Thymus (tissue), 14 donors: ENCODE measurements around the gene KCNT1. TPM values are rescaled to one million over a fixed set of nuclear protein-coding genes. Genes with fewer than 3 reads are reported as not detected.

ENCODE experiments used
- DNase-seq, 9 donors: peaks; one replicate each; pipeline ENCODE4 v3.0.0-alpha.2; 2013; ENCODE audit warnings: low spot score in 9 of 9, low read depth in 6 of 9, missing footprints in 1 of 9
- H3K27ac ChIP-seq, 2 donors: one replicate each; pipeline ENCODE4 v1.5.1; 2013; ENCODE audit warnings: control low read depth in 1 of 2, low read depth in 1 of 2, low read length in 1 of 2, mild to moderate bottlenecking in 1 of 2, moderate library complexity in 1 of 2
- H3K27me3 ChIP-seq, 2 donors: one replicate each; pipeline ENCODE4 v1.5.1; 2013; ENCODE audit warnings: low read length in 1 of 2; ENCODE audit not compliant: control insufficient read depth in 2 of 2, insufficient read depth in 1 of 2
- H3K36me3 ChIP-seq, 2 donors: one replicate each; pipeline ENCODE4 v1.5.1; 2013; ENCODE audit warnings: low read length in 1 of 2, mild to moderate bottlenecking in 1 of 2, moderate library complexity in 1 of 2; ENCODE audit not compliant: control insufficient read depth in 2 of 2, insufficient read depth in 2 of 2
- H3K4me1 ChIP-seq, 2 donors: one replicate each; pipeline ENCODE4 v1.5.1; 2013; ENCODE audit warnings: low read length in 2 of 2; ENCODE audit not compliant: control insufficient read depth in 2 of 2, insufficient read depth in 2 of 2
- H3K4me3 ChIP-seq, 2 donors: one replicate each; pipeline ENCODE4 v1.5.1; 2013; ENCODE audit warnings: low read length in 2 of 2, control low read depth in 1 of 2, mild to moderate bottlenecking in 1 of 2
- H3K9me3 ChIP-seq, 2 donors: one replicate each; pipeline ENCODE4 v1.5.1; 2013; ENCODE audit warnings: low read length in 1 of 2, mild to moderate bottlenecking in 1 of 2; ENCODE audit not compliant: control insufficient read depth in 2 of 2, insufficient read depth in 1 of 2
- WGBS: extraction: QIAGEN DNeasy Blood & Tissue Kit; methylation state at CpG from one replicate; pipeline ENCODE4 v1.1.7; 2013; 5-methylcytosine and 5-hydroxymethylcytosine counted together
- long read RNA-seq, 10 donors: transcript quantifications; one replicate each; lab custom pipeline, GENCODE V29; 2026
- polyA plus RNA-seq: library from polyadenylated mRNA; stranded (reverse); fragments of 200-250 nt; gene quantifications from one replicate; pipeline ENCODE4 v1.2.3, GENCODE V29; 2013
- total RNA-seq: library from RNA; stranded (reverse); fragments of 120-200 nt; gene quantifications from one replicate; pipeline ENCODE4 v1.2.4, GENCODE V29; 2013
- donor health status: healthy.

KCNT1 gene
- total RNA-seq (0.05 TPM), polyA plus RNA-seq (0.25 TPM)
- long read RNA-seq, donor 1: 0 reads
- long read RNA-seq, donor 2: 0 reads
- long read RNA-seq, donor 3: 0 reads
- long read RNA-seq, donor 4: 0 reads
- long read RNA-seq, donor 5: 0 reads
- long read RNA-seq, donor 6, partial matches to known transcripts: 5 of 5 reads
- long read RNA-seq, donor 6, other reads (novel, unspliced or antisense): 0 of 5 reads
- long read RNA-seq, donor 7: 0 reads
- long read RNA-seq, donor 8: 0 reads
- long read RNA-seq, donor 9: 0 reads
- long read RNA-seq, donor 10: 0 reads

- DNase-seq: peak in 7 of 9 donors; percentile 6 to 42 (median 26)
- peaks cover 5 to 42% of the 10 kb centered on the region in 2 donors for H3K27me3 ChIP-seq
- H3K9me3 ChIP-seq: no peaks in the 10 kb centered on the region
- no peak within 1 kb of the TSS for H3K27ac ChIP-seq
- WGBS: 16% methylated on average over 66 of the region's 66 CpGs
- H3K36me3 ChIP-seq: no peaks in the 10 kb centered on the region
- peaks cover 5% of the 10 kb centered on the region in 2 donors for H3K4me1 ChIP-seq
- H3K4me3 ChIP-seq: peak within 1 kb of the TSS in 1 of 2 donors; percentile 3
These were observed at the start of gene KCNT1 for GRCh38 chr9:135701959-135702721. Gene KCNT1 (plus strand): TSS chr9:135702185. CDS start chr9:135702259, 74 bp downstream.

GRCh38 chr9:135655317-135655716, 46.7 kb upstream of the KCNT1 start:
- no peak overlapping the region for H3K27ac ChIP-seq
- no peak for DNase-seq
- no peaks in the 10 kb centered on the region for H3K27me3 ChIP-seq
- H3K4me1 ChIP-seq: no peaks in the 10 kb centered on the region
- H3K9me3 ChIP-seq: peaks cover 0 to 1% of the 10 kb centered on the region in 2 donors
- WGBS: 92% methylated on average over 8 of the region's 8 CpGs
- H3K4me3 ChIP-seq: no peak overlapping the region
- H3K36me3 ChIP-seq: no peaks in the 10 kb centered on the region

DNA sequence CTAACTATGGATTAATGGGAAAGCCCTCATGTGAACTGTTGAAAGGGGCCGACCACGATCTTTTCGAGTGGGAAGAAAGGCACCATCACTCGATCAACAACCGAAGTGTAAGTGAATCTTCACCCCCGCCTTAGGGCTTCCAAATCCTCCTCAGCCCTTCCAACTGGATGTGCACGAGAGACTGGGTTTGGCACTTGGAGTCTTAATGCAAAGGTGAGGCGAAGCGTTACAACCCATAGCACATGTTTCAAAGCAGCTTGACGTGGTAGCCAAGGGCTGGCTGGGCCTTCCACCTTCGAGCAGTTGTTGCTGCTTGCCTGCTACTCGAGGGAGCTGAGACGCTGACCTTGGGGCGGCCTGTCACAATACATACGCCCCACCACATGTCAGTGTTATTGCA, 44.6 kb upstream of the KCNT1 start:
- Histone ChIP-seq H3K27ac (no peak overlapping the region), H3K9me3 (no peaks in the 10 kb centered on the region), H3K4me1 (no peaks in the 10 kb centered on the region), H3K4me3 (no peak overlapping the region), H3K27me3 (no peaks in the 10 kb centered on the region), H3K36me3 (no peaks in the 10 kb centered on the region)
- 91% methylated on average over 15 of the region's 15 CpGs for WGBS
- no peak for DNase-seq

DNA sequence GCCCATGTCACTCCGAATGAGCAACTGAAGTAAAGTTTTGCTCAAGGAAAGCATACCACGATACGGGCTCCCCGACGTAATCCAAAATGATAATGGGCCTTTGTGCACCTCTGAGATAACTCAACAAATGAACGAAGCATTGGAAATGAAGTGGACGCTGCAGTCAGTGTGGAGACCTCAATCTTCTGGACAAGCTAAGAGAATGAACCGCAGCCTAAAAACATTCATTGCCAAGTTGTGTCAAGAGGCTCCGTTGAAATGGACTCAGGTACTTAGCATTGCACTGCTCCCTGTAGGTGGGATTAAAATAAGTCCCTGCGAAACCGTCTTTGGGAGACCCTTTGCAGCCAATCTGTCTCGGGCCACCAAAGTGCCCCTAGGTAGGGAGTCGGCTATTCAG, 42.7 kb upstream of the KCNT1 start:
- DNase-seq: no peak
- H3K27ac ChIP-seq: no peak overlapping the region
- H3K4me1 ChIP-seq: no peaks in the 10 kb centered on the region

GRCh38 chr9:135660407-135660806, 41.6 kb upstream of the KCNT1 start:
- Histone ChIP-seq H3K36me3 (no peaks in the 10 kb centered on the region), H3K4me3 (no peak overlapping the region), H3K4me1 (no peaks in the 10 kb centered on the region), H3K27me3 (no peaks in the 10 kb centered on the region), H3K9me3 (no peaks in the 10 kb centered on the region), H3K27ac (no peak overlapping the region)
- WGBS: 94% methylated on average over 22 of the region's 22 CpGs
- DNase-seq: no peak

More for the DNA sequence above, 42.7 kb upstream of the KCNT1 start:
- H3K9me3 ChIP-seq: no peaks in the 10 kb centered on the region
- H3K27me3 ChIP-seq: no peaks in the 10 kb centered on the region
- 92% methylated on average over 13 of the region's 13 CpGs for WGBS
- H3K4me3 ChIP-seq: no peak overlapping the region
- no peaks in the 10 kb centered on the region for H3K36me3 ChIP-seq

GRCh38 chr9:135661816-135662560, 40.0 kb upstream of the KCNT1 start:
- Histone ChIP-seq H3K36me3 (no peaks in the 10 kb centered on the region), H3K27me3 (no peaks in the 10 kb centered on the region), H3K9me3 (no peaks in the 10 kb centered on the region), H3K4me3 (no peak overlapping the region), H3K4me1 (no peaks in the 10 kb centered on the region), H3K27ac (no peak overlapping the region)
- no peak for DNase-seq
- 77% methylated on average over 19 of the region's 19 CpGs for WGBS

- no peak for DNase-seq
- H3K27ac ChIP-seq: no peak within 1 kb of the TSS
- H3K4me3 ChIP-seq: no peak within 1 kb of the TSS
These were observed 39.1 kb upstream of the KCNT1 start, which contains the start of gene LCN9 for GRCh38 chr9:135662758-135663450. Gene LCN9 (plus strand): TSS chr9:135663309. CDS start chr9:135663322, 13 bp downstream.

GRCh38 chr9:135663451-135663770, 38.6 kb upstream of the KCNT1 start:
- DNase-seq: no peak
- Histone ChIP-seq H3K27me3 (peaks cover 0 to 2% of the 10 kb centered on the region in 2 donors), H3K4me1 (no peaks in the 10 kb centered on the region), H3K27ac (no peak overlapping the region), H3K4me3 (no peak overlapping the region), H3K36me3 (no peaks in the 10 kb centered on the region), H3K9me3 (no peaks in the 10 kb centered on the region)
- WGBS: 69% methylated on average over 3 of the region's 3 CpGs

More at GRCh38 chr9:135662758-135663450, 39.1 kb upstream of the KCNT1 start, which contains the start of gene LCN9:
- Histone ChIP-seq H3K9me3 (no peaks in the 10 kb centered on the region), H3K4me1 (no peaks in the 10 kb centered on the region), H3K27me3 (peaks cover 0 to 2% of the 10 kb centered on the region in 2 donors), H3K36me3 (no peaks in the 10 kb centered on the region)
- WGBS: 81% methylated on average over 25 of the region's 25 CpGs
